HG02840 (cell line): ENCODE data around the gene IDUA.

Source experiments
- ATAC-seq: cut with Tn5 transposase; IDR thresholded peaks from one replicate; pipeline ENCODE4 v1.9.1; 2021; ENCODE audit warnings: mild to moderate bottlenecking, moderate library complexity, moderate number of reproducible peaks; ENCODE audit not compliant: unreplicated experiment, low FRiP score

Gene IDUA

DNA sequence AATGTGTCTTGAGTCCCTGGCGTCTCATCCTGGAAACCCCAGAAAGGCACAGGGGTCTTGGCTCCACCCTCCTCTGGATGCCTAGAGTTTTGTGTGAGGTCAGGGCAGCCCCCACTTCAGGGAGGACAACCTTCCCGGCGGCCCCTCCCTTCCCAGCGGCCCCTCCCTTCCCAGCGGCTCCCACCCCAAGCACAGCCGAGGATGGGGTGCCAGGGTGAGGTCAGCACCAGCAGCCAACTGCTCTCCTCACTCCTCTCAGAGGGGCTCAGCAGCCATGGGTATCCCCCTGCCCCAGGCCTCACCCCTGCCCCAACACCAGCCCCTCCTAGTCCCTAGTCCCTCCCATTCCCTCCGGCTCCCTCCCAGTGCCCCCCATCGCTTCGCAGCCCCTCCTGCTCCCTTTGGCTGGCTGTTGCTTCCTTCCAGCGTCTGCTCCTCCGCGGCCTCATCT lies 30.9 kb upstream of the IDUA start:
- ATAC-seq = no peak

DNA sequence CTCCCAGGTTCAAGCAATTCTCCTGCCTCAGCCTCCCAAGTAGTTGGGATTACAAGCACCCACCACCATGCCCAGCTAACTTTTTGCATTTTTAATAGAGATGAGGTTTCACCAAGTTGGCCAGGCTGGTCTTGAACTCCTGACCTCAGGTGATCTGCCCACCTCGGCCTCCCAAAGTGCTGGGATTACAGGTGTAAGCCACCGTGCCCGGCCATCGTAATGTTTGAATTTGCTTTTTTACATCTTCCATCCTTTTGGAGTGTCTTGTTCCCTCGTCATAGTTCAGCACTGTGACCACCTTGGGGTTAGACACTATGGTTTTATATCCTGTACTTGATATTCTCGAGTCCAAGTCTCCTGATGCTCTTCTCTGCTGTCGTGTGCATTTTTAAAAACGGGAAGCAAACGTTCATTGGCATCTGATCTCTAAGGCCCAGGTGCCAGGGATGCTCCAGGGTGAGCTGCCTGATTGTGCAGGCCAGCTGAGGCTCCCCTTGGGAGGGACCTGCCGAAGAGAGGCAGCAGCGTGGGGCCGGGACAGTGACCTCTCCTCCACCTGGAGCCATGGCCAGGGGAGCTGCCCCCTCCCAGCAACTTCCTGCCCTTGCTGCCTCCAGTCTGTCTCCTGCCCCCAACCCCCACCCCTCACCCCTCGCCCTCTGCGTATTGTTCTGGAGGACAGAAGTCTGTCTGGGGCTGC lies 30.2 kb upstream of the IDUA start:
- ATAC-seq = no peak

DNA sequence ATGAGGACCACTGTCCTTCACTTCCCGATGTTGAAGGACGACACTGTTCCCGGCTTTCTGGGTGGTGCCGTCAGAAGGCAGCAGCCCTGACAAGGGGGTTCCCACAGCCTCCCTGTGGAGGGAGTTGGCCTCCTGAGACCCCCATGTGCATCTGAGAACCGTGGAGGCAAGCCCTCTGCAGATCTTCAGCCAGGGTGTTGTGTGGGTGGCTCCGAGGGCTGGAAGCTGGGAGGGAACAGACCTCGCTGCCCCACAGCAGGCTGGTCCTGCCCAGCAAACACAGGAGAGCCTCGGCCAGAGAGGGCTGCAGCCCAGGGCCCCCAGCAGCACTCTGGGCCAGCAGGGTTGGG lies 29.6 kb upstream of the IDUA start:
- ATAC-seq = no peak

DNA sequence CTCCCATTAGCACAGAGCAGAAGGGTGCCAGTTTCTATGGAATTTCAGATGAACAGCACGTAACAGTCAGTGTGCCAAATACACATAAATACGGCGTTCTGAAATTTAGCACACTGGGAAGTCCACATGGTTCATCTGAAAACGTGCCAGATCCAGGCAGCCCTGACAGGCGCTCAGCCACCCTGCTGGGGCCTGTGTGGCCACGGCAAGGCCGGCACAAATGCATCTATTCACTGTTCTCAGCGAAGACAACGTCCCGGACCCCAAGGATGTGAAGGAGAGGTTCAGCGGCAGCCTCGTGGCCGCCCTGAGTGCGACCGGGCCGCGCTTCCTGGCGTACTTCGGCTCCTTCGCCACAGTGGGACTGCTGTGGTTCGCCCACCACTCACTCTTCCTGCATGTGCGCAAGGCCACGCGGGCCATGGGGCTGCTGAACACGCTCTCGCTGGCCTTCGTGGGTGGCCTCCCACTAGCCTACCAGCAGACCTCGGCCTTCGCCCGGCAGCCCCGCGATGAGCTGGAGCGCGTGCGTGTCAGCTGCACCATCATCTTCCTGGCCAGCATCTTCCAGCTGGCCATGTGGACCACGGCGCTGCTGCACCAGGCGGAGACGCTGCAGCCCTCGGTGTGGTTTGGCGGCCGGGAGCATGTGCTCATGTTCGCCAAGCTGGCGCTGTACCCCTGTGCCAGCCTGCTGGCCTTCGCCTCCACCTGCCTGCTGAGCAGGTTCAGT lies 29.1 kb upstream of the IDUA start:
- no peak for ATAC-seq

DNA sequence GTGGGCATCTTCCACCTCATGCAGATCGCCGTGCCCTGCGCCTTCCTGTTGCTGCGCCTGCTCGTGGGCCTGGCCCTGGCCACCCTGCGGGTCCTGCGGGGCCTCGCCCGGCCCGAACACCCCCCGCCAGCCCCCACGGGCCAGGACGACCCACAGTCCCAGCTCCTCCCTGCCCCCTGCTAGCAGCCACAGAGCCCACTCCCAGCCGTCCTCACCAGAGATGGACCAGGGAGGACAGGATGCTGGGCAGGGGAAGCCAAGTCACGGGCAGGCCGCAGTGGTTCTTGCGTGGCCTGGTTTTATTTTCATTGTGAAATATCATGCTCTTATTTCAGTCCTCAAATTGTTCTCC lies 28.6 kb upstream of the IDUA start:
- no peak for ATAC-seq

DNA sequence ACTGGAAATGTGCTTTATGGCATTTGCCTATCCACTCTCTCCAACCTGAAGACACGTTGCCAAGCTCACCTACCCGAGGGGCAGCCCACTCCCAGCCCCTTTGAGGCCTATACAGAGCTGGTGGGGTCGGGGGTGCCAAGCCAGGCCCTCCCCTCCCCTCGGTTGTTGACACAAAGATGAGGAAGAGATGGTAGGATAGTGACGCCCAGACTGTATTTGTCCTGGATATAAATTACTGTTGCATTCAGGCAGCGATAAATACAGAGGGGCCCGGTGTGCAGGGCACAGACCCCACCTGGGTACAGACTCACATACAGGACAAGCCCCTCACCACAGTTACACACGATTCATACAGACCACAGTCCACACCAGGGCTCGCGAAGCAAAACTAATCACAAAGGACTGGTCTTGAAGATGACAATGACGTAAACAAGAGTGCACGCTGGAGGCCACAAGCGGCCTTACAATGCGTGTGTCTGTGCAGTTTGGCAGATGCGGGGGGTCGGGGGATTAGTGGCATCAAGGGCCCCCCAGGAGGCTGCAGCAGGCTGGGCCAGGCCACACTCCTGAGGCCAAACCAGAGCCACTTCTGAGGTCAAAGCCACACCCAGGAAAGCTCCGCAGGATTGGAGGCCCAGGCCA lies 28.0 kb upstream of the IDUA start:
- no peak for ATAC-seq

DNA sequence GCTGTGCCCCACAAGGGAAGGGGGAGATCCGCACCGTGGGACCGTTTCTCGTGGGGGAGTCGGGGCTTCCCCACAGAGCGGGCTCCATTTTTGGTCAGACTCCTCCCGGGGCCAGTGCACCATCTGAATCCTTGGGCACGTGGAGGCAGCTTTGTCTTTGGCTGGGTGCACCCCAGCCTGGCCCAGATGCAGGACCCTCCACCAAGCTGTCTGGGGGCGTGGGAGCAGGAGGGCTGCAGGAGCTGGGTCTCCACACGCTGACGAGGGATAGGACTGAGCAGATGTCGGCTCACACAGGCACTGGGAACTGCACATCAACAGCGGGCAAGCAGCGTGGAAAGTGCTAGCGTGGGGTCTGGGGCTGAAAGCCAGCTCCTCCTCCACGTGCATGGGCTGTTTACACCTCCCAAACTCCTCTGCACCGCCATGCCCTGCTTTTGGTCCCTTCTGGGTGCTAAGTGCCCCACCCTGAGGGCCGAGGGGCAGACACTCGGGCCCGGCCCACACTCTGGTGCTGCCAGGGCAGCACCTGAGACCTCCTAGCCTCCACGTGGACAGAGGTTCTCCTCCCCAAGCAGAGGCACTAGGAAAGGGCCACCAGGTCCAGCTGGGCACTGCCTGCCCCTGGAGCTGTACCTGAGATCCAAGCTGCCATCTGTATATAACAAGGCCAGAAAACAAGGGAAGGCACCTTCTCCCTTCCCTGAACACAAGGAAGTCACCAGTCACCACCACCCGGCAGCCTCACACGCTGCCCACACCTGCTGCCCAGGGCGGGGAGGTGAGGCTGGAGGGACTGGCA lies 27.3 kb upstream of the IDUA start:
- ATAC-seq = no peak

DNA sequence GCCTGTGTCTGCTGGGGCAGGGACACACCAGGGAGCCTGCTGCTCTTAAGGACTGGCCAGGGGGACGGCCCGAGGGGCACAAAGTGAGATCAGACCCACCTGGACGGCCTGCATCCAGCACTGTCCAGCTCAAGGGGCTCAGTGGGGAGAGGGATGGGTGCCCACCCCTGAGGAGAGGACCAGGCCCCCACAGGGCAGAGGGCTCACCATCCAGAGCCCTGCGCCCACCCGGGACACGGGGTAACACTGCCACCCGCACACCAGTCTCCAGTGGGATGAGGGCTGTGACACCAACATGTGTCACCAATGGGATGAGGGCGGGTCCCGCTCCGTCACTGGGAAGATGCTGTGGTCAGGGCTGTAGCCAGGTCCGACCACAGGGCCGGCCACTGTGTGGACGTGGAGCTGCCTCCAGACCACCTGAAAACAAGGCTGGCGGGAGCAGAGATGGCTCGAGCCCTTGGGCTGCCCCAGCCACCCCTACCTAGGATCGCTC lies 26.7 kb upstream of the IDUA start:
- ATAC-seq = no peak

DNA sequence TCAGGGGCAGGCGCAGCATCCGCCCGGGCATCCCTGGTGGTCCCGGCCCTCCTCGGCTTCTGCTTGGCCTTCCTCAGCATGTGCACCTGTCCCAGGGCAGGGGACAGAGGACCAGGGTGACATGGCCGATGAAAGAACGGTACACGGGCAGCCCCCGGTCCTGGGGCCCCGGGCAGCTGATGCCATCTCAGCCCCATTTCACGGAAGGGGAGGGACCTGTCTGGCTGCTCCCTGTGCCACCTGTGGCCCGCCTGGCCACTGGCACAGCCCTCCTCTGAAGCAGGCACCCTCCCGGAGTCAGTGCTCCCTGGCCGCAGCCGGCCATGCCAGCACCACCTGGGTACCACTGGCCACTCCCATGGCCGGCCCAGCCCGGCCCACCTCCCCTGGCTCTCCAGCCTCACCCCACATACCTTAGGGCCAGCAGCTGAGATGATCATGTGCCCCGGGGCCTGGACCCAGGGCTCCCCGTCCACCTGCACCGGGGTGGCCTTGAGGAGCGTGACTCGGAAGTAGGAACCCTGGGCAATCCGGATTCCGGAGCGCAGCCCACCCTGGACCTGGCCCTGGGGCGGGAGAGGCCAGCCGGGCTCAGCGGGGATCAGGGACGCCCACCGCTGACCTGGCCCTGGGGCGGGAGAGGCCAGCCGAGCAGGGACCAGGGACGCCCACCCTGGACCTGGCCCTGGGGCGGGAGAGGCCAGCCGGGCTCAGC lies 26.1 kb upstream of the IDUA start:
- no peak for ATAC-seq

DNA sequence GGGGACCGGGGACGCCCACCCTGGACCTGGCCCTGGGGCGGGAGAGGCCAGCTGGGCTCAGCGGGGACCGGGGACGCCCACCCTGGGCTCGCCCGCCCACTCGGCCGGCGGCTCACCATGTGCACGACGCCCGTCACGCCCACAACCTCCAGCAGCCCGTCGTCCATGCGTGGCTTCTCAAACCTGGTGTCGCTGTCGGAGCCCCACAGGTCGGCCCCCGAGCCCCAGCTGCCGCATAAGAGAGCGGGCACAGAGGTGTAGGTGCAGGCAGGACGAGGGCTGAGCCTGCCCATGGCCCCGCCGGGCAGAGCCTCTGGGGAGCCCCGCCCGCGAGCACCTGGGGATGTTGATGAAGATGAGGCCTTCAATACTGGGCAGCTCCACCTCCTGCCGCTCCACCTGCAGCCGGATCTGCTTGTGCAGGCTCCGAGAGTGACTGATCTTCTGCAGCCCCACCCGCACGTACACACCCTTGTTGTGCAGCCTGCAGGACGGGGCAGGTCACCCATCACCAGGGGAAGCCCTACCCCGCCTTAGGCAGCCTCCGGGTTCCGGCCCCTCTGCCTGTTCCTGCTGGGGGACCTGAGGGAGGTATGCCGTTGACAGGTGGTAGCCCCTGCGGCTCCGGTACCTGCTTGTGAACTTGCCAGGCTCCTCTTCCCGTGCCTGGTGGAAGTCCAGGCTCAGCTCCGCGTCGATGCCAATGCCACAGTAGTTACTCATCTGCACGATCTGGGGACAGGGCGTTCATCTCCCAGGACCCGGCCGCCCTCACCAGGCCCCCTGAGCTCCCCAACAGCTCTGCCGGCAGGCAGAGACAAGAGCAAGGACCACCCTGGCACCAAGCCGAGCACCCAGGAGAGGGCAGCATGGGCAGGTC lies 25.3 kb upstream of the IDUA start:
- ATAC-seq = no peak

DNA sequence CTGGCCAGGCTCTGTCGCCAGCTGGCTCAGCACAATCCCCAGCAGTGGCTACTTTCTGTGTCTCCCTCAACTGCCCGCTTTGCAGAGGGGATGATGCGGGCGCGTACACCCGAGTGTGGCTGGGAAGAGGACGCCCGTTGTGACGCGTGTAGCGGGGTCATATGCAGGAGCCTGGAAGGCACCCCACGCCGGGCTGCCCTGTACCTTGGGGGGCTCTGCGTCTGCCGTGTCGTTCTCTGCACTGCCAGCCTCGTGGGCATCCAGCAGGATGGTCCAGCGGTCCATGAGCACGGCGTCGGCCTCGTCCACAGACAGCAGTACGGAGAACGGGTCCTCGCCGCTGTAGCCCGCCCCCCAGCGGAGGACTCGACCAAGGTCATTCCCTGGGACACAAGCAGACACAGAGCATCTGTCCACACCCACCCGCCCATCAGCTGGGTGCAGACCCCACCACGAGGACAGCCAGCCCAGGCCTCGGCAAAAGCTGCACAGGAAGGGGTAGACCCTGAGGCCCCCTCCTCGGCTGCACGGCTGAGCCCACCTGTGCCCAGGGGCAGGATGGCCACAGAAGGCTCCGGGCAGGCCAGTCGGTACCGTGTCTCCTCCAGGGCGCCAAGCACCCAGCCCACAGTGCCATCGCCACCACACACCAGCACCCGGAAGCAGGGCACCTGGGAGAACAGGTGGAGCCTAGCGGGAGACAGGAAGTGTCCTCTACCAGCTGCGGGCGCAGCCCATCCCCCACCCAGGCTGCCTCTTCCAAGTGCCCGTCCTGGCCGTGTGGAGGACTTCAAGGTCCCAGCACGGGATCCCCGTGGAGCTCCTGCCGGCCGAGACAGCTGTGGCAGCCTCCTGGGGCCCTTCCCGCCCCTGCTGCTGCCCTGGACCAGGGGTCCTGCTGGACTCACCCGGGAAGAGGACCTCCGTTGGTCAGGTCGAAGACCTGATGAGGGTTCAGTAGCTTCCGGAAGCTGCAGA lies 24.3 kb upstream of the IDUA start:
- ATAC-seq = no peak

DNA sequence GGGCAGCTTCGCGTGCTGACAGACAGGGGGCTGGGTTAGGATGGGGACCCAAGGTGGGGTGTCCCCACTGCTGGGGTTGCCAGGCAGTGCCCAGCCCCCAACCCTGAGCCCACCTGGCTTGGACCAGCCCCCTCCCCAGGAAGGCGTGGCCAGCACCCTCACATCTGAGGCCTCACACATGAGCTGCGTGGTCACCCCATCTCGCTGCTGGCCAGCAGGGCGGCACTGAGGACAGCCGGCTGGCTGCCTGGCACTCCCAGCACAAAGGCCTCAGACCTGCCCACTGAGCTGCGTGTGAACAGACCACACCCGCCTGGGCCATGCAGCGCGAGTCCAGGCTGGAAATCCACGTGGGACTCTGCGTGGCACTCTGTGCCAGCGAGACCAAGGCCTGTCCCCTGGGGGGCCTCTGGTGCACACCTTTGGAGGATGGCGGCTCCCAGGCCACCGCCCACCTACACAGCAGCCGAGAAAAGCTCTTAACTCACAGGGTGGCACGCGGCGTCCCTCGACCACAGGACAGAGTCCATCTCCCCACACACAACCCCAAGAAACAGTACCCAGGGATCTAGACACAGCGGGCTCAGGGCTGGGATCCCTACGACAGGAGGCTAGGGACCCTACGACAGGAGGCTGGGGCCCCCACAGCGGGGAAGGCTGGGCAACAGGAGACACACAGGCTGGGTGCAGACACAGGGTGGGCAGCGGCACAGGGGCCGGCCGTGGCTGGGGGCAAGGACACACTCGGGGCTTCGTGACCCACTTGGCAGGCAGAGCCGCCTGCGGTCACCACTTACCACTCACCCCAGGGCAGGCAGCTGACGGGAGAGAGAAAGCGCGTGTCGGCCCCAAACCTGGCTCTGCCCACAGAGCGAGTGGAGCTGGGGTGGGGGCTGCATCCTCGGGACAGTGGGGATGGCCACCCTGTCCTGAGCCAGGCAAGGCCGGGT lies 23.3 kb upstream of the IDUA start:
- ATAC-seq = no peak

DNA sequence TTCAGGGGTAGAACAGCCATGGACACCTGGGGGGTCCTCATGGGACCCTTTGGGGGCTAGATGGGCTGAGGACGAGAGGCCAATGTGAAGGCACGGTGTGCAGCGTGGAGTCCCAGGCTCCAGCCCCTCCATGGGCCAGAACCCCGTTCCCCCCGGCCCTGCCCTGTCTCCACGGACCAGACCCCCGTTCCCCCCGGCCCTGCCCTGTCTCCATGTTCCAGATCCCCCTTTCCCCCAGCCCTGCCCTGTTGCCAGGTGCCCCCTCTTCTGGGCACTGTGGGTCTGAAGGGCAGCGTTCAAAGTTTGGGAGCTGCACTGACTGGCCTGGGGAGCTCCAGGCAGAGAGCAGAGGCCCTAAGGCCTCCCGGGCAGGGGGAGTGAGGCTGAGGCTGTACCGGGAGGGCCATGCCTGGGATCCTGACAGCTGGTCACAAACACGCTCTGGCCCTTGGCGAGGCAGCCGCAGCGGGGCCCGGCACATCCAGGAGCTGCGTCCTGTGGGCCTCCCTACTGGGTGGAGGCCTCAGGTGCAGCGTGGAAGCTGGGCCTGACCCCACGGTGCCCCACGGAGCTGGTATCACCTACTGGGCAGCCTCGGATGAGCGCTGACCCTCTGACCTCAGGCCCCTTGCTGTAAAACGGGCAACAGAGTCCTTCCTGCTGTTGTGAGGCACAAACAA lies 22.4 kb upstream of the IDUA start:
- no peak for ATAC-seq

DNA sequence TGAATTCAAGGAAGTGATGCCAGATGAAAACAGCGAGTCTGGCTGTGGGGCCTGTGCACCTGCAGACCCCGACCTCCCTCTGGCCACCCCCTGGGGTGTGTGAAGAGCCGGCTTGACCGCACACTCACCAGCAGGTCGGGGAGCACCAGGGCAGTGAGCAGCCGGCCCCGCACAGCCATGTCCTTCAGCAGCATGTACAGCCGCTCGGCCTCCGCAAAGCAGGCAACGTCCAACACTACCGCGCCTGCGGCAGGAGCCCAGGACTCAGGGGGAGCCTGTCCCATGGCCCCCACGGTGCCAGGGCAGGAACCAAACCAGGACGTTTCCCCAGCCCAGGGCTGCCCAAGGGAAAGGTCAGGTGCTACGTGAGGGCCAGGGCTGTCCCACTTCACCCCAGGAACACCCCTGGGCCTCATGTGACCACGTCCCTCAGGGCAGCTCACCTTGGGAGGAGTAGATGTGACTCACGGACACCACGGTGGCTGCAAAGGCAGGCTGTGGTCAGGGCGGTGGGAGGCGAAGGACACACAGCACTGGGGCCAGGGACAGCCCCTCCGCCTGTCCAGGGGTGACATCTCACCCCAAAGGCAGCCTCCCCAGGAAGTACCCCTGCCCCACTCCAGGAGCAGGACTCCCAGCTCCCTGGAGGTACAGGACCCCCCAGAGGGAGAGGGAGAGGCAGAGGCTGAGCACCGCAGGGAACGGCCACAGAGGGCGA lies 21.6 kb upstream of the IDUA start:
- ATAC-seq = no peak

DNA sequence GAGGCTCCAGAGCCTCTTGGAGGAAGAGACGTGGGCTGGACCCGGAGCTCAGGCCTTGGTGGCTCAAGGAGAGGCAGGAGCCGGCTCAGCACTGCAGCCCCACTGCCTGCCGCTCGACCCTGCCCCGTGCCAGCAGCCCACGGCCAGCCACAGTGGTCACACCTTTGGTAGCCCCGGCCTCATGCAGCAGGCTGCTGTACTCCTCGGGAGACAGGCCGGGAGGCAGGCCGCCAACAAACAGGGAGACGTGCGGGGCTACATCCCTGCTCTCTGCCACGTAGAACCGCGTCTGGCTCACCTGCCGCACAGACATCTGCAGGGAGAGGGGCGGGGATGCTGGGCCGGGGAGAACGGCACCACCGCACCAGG lies 21.1 kb upstream of the IDUA start:
- ATAC-seq = no peak
